Muscle of leg (tissue), 11 donors: ENCODE results near the gene MS4A15. TPM values are rescaled to one million over a fixed set of nuclear protein-coding genes. Genes with fewer than 3 reads are reported as not detected.

Experiments
- DNase-seq: peaks from one replicate; pipeline ENCODE4 v3.0.0; 2013
- H3K27ac ChIP-seq: one replicate; pipeline ENCODE4 v1.5.1; 2013; ENCODE audit warnings: mild to moderate bottlenecking, low read length, control low read depth
- H3K27me3 ChIP-seq: one replicate; pipeline ENCODE4 v1.6.1; 2013; ENCODE audit warnings: low read length; ENCODE audit not compliant: control insufficient read depth, insufficient read depth
- H3K36me3 ChIP-seq: one replicate; pipeline ENCODE4 v1.6.1; 2013; ENCODE audit warnings: low read length; ENCODE audit not compliant: control insufficient read depth, insufficient read depth
- H3K4me1 ChIP-seq: one replicate; pipeline ENCODE4 v1.6.1; 2013; ENCODE audit warnings: low read length; ENCODE audit not compliant: control insufficient read depth, insufficient read depth
- H3K4me3 ChIP-seq: one replicate; pipeline ENCODE4 v1.5.1; 2013; ENCODE audit warnings: low read length, control low read depth
- H3K9me3 ChIP-seq: replicated peaks from 2 replicates; pipeline ENCODE4 v1.6.1; 2013; ENCODE audit warnings: low read depth, low read length; ENCODE audit not compliant: control insufficient read depth
- WGBS: methylation state at CpG from one replicate; pipeline ENCODE4 v1.1.5; 2013; ENCODE audit warnings: missing lambda C conversion rate; ENCODE audit not compliant: insufficient coverage; 5-methylcytosine and 5-hydroxymethylcytosine counted together
- polyA plus RNA-seq, 8 donors: library from polyadenylated mRNA; unstranded; fragments of 120-200 nt; gene quantifications; one replicate each; pipeline versions ENCODE4 v1.2.1 to v1.2.3, GENCODE V29; 2013; ENCODE audit warnings: inconsistent platforms in 1 of 8, low replicate concordance in 1 of 8; ENCODE audit not compliant: insufficient read length in 8 of 8, insufficient read depth in 1 of 8
- total RNA-seq: library from RNA; stranded (reverse); fragments of 120-200 nt; gene quantifications from one replicate; pipeline ENCODE4 v1.2.4, GENCODE V29; 2013

The MS4A15 gene
- total and polyA plus RNA-seq, 9 donors: 0.23 TPM; not detected in 8

GRCh38 chr11:60764879-60765278 is 8.2 kb downstream of the MS4A15 start:
- Histone ChIP-seq H3K4me3 (no peak overlapping the region), H3K27me3 (peaks cover 2% of the 10 kb centered on the region)
- WGBS: no CpG with 5 or more reads among the region's 1 CpG

GRCh38 chr11:60765355-60765754 is 8.7 kb downstream of the MS4A15 start:
- no peak for DNase-seq
- 77% methylated on average over 4 of the region's 5 CpGs for WGBS
- H3K4me1 ChIP-seq: peaks cover 4% of the 10 kb centered on the region
- no peak overlapping the region for H3K27ac ChIP-seq
- no peaks in the 10 kb centered on the region for H3K9me3 ChIP-seq
- no peak overlapping the region for H3K4me3 ChIP-seq
- no peaks in the 10 kb centered on the region for H3K36me3 ChIP-seq
- H3K27me3 ChIP-seq: peaks cover 2% of the 10 kb centered on the region

More at GRCh38 chr11:60764879-60765278, 8.2 kb downstream of the MS4A15 start:
- H3K27ac ChIP-seq: no peak overlapping the region
- no peaks in the 10 kb centered on the region for H3K36me3 ChIP-seq
- H3K4me1 ChIP-seq: peaks cover 4% of the 10 kb centered on the region
- DNase-seq: no peak
- no peaks in the 10 kb centered on the region for H3K9me3 ChIP-seq

DNA sequence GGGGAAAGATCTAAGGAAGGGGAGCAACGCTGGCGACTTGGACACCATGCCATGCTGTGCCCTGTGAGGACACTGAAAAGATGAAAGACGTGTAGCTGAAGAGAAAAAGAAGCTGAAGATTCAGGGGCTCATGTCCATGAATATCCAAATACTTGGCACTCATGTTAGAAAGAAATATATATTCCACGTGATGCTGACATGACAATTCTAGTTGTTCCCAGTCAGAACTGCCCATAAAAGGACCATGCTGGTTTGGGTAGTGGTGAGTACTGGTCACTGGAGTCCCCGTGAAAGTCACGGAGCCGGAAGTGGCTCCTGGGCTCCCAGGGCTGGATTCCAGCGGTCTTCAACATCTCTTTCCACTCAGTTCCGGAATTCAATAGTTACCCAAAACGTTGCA is 9.9 kb downstream of the MS4A15 start:
- DNase-seq: no peak
- H3K27me3 ChIP-seq: peaks cover 2% of the 10 kb centered on the region
- no peaks in the 10 kb centered on the region for H3K36me3 ChIP-seq
- no peaks in the 10 kb centered on the region for H3K9me3 ChIP-seq
- WGBS: 92% methylated on average over 2 of the region's 10 CpGs
- no peak overlapping the region for H3K27ac ChIP-seq
- H3K4me1 ChIP-seq: peaks cover 4% of the 10 kb centered on the region
- no peak overlapping the region for H3K4me3 ChIP-seq

DNA sequence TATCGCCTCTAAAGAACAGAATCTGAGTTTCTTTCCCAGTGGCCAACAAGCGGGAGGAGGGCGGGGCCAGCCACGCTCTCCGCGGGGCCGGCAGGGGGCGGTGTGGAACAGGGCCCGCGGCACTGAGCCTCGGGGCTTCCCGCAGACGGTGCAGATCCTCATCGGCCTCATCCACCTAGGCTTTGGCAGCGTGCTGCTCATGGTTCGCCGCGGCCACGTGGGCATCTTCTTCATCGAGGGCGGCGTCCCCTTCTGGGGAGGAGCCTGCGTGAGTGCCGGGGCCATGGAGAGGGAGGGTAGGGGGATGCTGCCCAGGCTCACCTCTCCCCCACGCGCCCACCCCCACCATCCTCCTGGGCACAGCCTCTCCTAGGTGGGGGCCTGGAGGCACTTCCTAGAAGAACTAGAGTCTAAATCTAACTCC is 10.7 kb downstream of the MS4A15 start:
- Histone ChIP-seq H3K9me3 (no peaks in the 10 kb centered on the region), H3K27ac (no peak overlapping the region), H3K4me1 (peaks cover 2% of the 10 kb centered on the region), H3K36me3 (no peaks in the 10 kb centered on the region), H3K27me3 (peaks cover 2% of the 10 kb centered on the region), H3K4me3 (no peak overlapping the region)
- DNase-seq: no peak
- 33% methylated on average over 5 of the region's 26 CpGs for WGBS

DNA sequence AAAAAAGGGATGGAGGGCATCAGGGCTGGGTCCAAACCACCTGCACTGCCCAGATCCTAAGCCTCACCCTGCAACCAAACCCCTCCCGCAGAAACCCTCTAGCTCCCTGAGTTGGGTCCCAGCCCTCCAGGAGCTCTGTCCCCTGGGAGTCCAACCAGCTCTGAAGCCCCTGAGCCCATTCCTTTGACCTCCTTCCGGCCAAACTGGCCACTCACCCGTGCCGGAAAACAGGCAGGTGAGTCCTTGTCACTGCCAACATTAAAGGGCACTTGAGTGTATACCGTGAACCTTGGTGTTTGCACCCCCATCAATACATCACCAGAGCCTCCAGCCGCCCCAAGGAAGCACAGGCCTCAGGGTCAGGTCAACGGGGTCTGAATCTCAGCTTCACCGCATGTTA is 11.5 kb downstream of the MS4A15 start:
- no peak overlapping the region for H3K4me3 ChIP-seq
- no peak for DNase-seq
- H3K27me3 ChIP-seq: peaks cover 2% of the 10 kb centered on the region
- WGBS: 98% methylated on average over 6 of the region's 8 CpGs
- no peaks in the 10 kb centered on the region for H3K36me3 ChIP-seq
- no peak overlapping the region for H3K27ac ChIP-seq
- H3K4me1 ChIP-seq: peaks cover 8% of the 10 kb centered on the region
- H3K9me3 ChIP-seq: no peaks in the 10 kb centered on the region

DNA sequence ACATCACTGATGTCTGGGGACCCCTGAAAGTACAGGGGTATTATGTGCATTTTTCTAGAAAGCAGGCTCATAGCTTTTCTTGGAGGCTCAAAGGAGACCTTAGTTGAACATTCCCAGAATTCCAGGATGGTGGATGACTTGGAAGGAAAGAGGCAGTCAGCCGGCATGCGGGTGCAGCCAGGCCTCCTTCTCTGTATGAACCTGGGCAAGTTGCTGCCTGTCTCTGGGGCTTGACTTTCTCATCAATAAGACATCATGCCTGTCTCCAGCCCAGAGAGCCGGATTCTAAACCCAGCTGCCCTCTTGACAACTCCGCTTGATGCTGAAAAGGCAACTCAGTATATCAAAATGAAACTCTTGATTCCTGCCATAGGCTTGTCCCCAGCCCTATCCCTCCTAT is 12.6 kb downstream of the MS4A15 start:
- Histone ChIP-seq H3K27me3 (peaks cover 2% of the 10 kb centered on the region), H3K4me3 (no peak overlapping the region), H3K4me1 (peaks cover 10% of the 10 kb centered on the region), H3K9me3 (no peaks in the 10 kb centered on the region), H3K36me3 (no peaks in the 10 kb centered on the region), H3K27ac (no peak overlapping the region)
- no peak for DNase-seq
- WGBS: 73% methylated on average over 4 of the region's 4 CpGs

DNA sequence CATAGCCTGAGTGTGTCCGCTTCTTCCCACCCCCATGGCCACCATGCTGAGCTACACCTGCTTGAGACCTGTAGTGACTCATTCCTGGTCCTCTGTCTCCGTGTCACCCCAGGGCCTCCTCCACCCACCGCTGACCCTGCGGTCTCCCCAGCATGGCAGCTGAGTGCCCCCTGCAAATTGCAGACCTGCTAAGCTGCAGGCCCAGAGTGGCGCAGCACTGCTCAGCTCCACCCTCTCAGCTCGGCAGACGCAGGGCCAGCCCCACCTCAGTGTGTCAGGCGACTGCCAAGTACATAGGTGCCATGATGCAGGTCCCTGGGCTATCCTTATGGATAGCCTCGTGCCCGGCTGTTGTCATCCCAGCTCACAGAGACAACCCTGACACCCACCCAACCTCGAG is 13.1 kb downstream of the MS4A15 start:
- Histone ChIP-seq H3K27me3 (peaks cover 2% of the 10 kb centered on the region), H3K4me3 (no peak overlapping the region), H3K9me3 (no peaks in the 10 kb centered on the region), H3K27ac (no peak overlapping the region), H3K36me3 (no peaks in the 10 kb centered on the region), H3K4me1 (peaks cover 10% of the 10 kb centered on the region)
- DNase-seq: no peak
- WGBS: 85% methylated on average over 11 of the region's 11 CpGs

DNA sequence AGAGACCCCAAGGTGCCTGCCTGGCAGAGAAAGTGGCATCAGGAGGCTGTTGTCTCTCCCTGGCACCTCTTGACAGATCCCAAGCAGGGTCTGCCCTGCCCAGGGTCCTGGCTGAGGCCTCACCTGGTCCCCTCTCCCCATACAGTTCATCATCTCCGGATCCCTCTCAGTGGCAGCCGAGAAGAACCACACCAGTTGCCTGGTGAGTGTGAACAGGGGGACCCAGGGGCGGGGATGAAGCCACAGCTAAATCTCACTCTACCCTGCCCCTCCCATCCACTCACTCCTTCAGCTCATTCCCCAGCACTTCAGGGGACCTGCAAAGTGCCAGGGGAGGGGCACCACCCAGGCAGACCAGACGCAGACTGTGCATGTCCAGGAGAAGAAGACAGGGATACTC is 14.5 kb downstream of the MS4A15 start:
- no CpG with 5 or more reads among the region's 4 CpGs for WGBS
- DNase-seq: no peak
- peaks cover 2% of the 10 kb centered on the region for H3K27me3 ChIP-seq

GRCh38 chr11:60771879-60772525 is 15.3 kb downstream of the MS4A15 start:
- H3K4me1 ChIP-seq: peaks cover 20% of the 10 kb centered on the region
- H3K27ac ChIP-seq: no peak overlapping the region
- no peaks in the 10 kb centered on the region for H3K27me3 ChIP-seq
- H3K9me3 ChIP-seq: no peaks in the 10 kb centered on the region
- no peak for DNase-seq
- WGBS: 77% methylated on average over 11 of the region's 16 CpGs
- H3K36me3 ChIP-seq: no peaks in the 10 kb centered on the region
- no peak overlapping the region for H3K4me3 ChIP-seq

More for the DNA sequence above, 14.5 kb downstream of the MS4A15 start:
- no peak overlapping the region for H3K4me3 ChIP-seq
- no peak overlapping the region for H3K27ac ChIP-seq
- H3K4me1 ChIP-seq: peaks cover 17% of the 10 kb centered on the region
- no peaks in the 10 kb centered on the region for H3K36me3 ChIP-seq
- H3K9me3 ChIP-seq: no peaks in the 10 kb centered on the region

GRCh38 chr11:60772666-60773065 is 16.0 kb downstream of the MS4A15 start:
- Histone ChIP-seq H3K9me3 (no peaks in the 10 kb centered on the region), H3K27ac (no peak overlapping the region), H3K4me3 (no peak overlapping the region), H3K36me3 (no peaks in the 10 kb centered on the region), H3K27me3 (no peaks in the 10 kb centered on the region), H3K4me1 (peaks cover 23% of the 10 kb centered on the region)
- WGBS: 78% methylated on average over 6 of the region's 8 CpGs
- no peak for DNase-seq

- DNase-seq: no peak
- no peaks in the 10 kb centered on the region for H3K27me3 ChIP-seq
- H3K4me3 ChIP-seq: no peak overlapping the region
- H3K27ac ChIP-seq: no peak overlapping the region
- no peaks in the 10 kb centered on the region for H3K36me3 ChIP-seq
- 74% methylated on average over 10 of the region's 13 CpGs for WGBS
- H3K4me1 ChIP-seq: peaks cover 23% of the 10 kb centered on the region
- H3K9me3 ChIP-seq: no peaks in the 10 kb centered on the region
These were observed 18.1 kb downstream of the MS4A15 start for GRCh38 chr11:60774726-60775125.
